Measurements from ENCODE around the gene AHCYL1. TPM values are rescaled to one million over a fixed set of nuclear protein-coding genes. Genes with fewer than 3 reads are reported as not detected.

Gene AHCYL1
- total RNA-seq, 6 donors from 2014 or later: 41.9 to 89.6 (median 76.1) TPM

DNA sequence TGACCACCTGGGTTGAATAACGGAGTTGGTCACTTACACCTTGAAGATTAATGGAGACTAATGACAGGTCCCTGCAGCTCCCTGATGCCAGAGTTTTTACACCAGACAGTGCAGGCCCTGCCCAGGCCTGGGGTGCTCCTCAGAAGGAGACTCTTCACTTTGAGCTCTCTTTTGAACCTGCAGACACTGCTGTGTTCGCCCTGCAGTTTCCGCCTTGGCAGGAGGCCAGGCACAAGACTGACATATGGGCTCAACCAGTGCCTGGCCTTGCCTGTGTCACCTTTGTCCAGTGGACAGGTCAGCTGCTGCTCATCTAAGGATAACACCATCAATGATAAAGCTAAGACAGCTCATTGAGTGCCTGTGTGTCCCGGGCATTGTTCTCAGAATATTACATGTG, 55.1 kb downstream of the AHCYL1 start:
- WGBS, 2 donors: 81 to 88% methylated on average over 2 to 4 of the region's 4 CpGs
- peaks cover 49 to 76% (median 64%) of the 10 kb centered on the region in 4 donors for H3K36me3 ChIP-seq
- DNase-seq (no peak), ATAC-seq (ENCODE audit: low FRiP score in 2 of 2) (no peak)
- H3K27ac ChIP-seq: no peak overlapping the region
- no peak for TF ChIP-seq POLR2AphosphoS5 (IDR thresholded peaks at IDR 0.05)
- TF ChIP-seq, protein P1, sequence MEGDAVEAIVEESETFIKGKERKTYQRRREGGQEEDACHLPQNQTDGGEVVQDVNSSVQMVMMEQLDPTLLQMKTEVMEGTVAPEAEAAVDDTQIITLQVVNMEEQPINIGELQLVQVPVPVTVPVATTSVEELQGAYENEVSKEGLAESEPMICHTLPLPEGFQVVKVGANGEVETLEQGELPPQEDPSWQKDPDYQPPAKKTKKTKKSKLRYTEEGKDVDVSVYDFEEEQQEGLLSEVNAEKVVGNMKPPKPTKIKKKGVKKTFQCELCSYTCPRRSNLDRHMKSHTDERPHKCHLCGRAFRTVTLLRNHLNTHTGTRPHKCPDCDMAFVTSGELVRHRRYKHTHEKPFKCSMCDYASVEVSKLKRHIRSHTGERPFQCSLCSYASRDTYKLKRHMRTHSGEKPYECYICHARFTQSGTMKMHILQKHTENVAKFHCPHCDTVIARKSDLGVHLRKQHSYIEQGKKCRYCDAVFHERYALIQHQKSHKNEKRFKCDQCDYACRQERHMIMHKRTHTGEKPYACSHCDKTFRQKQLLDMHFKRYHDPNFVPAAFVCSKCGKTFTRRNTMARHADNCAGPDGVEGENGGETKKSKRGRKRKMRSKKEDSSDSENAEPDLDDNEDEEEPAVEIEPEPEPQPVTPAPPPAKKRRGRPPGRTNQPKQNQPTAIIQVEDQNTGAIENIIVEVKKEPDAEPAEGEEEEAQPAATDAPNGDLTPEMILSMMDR (IDR thresholded peaks at IDR 0.05): no peak
- TF ChIP-seq POLR2A (IDR thresholded peaks at IDR 0.05): no peak
- no peak for TF ChIP-seq EP300 (IDR thresholded peaks at IDR 0.05)
- no peaks in the 10 kb centered on the region for H3K27me3 ChIP-seq
- no peak overlapping the region for H3K4me3 ChIP-seq
- no peaks in the 10 kb centered on the region for H3K9me3 ChIP-seq
- H3K4me1 ChIP-seq: peaks cover 8 to 26% (median 13%) of the 10 kb centered on the region in 4 donors

DNA sequence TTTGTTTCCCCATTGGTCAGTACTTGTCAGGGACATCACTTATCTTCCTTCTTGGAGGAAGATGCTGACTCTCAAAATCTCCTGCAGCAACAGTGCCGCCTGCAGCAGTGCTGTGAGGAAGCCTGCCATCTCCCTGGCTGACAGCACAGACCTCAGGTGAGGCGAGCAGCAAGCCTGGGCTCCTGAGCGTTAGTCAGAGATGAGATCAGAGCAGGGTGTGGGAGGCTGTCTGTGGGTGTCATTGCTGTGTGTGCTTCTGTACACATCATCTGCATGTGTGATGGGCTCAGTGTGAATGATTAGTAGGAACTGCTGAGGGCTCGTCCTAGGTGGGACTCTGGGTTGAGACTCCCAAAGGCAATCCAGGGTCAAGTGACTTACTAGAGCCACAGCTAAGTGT, 56.0 kb downstream of the AHCYL1 start:
- peaks cover 49 to 85% (median 71%) of the 10 kb centered on the region in 4 donors for H3K36me3 ChIP-seq
- ATAC-seq (ENCODE audit: low FRiP score in 2 of 2) (no peak), DNase-seq (no peak)
- no peak overlapping the region for H3K4me3 ChIP-seq
- H3K27ac ChIP-seq: no peak overlapping the region
- TF ChIP-seq POLR2AphosphoS5 (IDR thresholded peaks at IDR 0.05): no peak
- no peak for TF ChIP-seq EP300 (IDR thresholded peaks at IDR 0.05)
- TF ChIP-seq, protein P1 (IDR thresholded peaks at IDR 0.05): no peak
- no peak for TF ChIP-seq POLR2A (IDR thresholded peaks at IDR 0.05)
- H3K9me3 ChIP-seq: no peaks in the 10 kb centered on the region
- 94 to 95% methylated on average over 3 to 4 of the region's 4 CpGs for WGBS, 2 donors
- H3K4me1 ChIP-seq: peaks cover 3 to 20% (median 9%) of the 10 kb centered on the region in 4 donors
- H3K27me3 ChIP-seq: no peaks in the 10 kb centered on the region

DNA sequence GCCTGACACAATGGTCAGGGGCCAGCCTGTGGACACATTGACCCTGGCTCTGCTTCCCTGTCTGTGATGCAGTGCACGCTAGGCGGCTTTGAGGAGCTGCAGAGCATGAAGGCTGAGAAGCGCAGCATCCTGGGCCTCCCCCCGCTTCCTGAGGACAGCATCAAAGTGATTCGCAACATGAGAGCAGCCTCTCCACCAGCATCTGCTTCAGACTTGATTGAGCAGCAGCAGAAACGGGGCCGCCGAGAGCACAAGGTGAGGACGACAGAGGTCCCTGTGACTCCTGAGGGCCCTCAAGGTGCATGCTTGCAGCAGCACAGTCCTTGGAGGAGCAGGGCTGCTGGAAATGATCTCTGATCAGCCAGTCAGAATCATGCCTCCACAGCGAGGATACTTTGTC, 58.5 kb downstream of the AHCYL1 start:
- no peaks in the 10 kb centered on the region for H3K9me3 ChIP-seq
- no peaks in the 10 kb centered on the region for H3K4me1 ChIP-seq
- no peak for DNase-seq
- peaks cover 61 to 100% (median 94%) of the 10 kb centered on the region in 4 donors for H3K36me3 ChIP-seq
- TF ChIP-seq, protein P1 (IDR thresholded peaks at IDR 0.05): no peak
- no peak for TF ChIP-seq POLR2A (IDR thresholded peaks at IDR 0.05)
- no peak for TF ChIP-seq POLR2AphosphoS5 (IDR thresholded peaks at IDR 0.05)
- no peak for TF ChIP-seq EP300 (IDR thresholded peaks at IDR 0.05)
- no peaks in the 10 kb centered on the region for H3K27me3 ChIP-seq
- no peak for ATAC-seq (ENCODE audit: low FRiP score in 2 of 2)
- no peak overlapping the region for H3K27ac ChIP-seq
- no peak overlapping the region for H3K4me3 ChIP-seq
- 98% methylated on average over 9 to 10 of the region's 10 CpGs for WGBS, 2 donors

DNA sequence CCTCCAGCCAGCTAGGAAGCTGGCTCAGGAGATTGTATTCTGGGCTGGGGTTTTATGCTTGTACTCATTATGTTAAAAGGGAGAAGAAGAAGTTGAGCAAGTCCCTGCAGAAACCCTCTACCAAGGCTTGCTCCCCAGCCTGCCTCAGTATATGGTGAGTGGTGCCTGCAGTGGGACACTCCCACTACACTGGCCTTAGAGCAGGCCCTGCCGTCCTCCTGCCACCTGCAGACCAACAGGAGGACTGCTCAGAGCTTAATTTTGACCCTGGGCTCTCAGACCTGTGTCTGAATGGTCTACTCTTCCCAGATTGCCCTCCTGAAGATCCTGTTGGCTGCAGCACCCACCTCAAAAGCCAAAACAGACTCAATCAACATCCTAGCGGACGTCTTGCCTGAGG, 62.9 kb downstream of the AHCYL1 start:
- Histone ChIP-seq H3K27ac (no peak overlapping the region), H3K36me3 (peaks cover 46 to 100% (median 88%) of the 10 kb centered on the region in 4 donors), H3K9me3 (no peaks in the 10 kb centered on the region), H3K4me3 (no peak overlapping the region), H3K4me1 (peaks cover 0 to 18% (median 6%) of the 10 kb centered on the region in 4 donors), H3K27me3 (no peaks in the 10 kb centered on the region)
- WGBS, 2 donors: 92 to 95% methylated on average over 2 to 3 of the region's 3 CpGs
- no peak for ATAC-seq (ENCODE audit: low FRiP score in 2 of 2)
- no peak for TF ChIP-seq EP300 (IDR thresholded peaks at IDR 0.05)
- no peak for TF ChIP-seq POLR2AphosphoS5 (IDR thresholded peaks at IDR 0.05)
- no peak for TF ChIP-seq POLR2A (IDR thresholded peaks at IDR 0.05)
- TF ChIP-seq, protein P1 (IDR thresholded peaks at IDR 0.05): no peak
- no peak for DNase-seq

DNA sequence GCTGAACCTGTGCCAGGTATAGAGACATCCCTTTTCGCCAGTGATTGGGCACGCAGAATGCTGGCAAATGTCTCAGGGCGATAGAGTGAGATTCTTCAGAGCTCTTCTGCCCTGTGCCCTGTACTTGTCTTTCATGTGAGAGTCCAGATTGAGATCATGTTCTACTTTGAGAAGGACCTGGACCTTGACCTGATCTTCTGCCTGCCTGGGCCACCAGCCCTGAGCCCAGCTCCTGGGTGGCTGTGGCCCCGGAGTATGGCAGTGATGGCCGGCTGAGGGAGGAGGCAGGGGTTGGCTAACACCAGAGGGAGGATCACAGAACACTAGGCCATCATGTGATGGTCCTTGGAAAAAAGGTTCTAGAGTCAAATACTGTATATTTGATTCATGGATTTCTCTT, 63.7 kb downstream of the AHCYL1 start:
- WGBS, 2 donors: 91 to 94% methylated on average over 5 of the region's 5 CpGs
- peaks cover 45 to 100% (median 88%) of the 10 kb centered on the region in 4 donors for H3K36me3 ChIP-seq

More for the DNA sequence above, 63.7 kb downstream of the AHCYL1 start:
- no peak overlapping the region for H3K27ac ChIP-seq
- DNase-seq (no peak), ATAC-seq (ENCODE audit: low FRiP score in 2 of 2) (no peak)
- H3K27me3 ChIP-seq: no peaks in the 10 kb centered on the region
- TF ChIP-seq EP300 (IDR thresholded peaks at IDR 0.05): no peak
- no peaks in the 10 kb centered on the region for H3K9me3 ChIP-seq
- peaks cover 0 to 18% (median 6%) of the 10 kb centered on the region in 4 donors for H3K4me1 ChIP-seq
- no peak overlapping the region for H3K4me3 ChIP-seq
